CMK (cell line): ENCODE results near the gene PRRC2C.
"Not testable (repeated sequence)": the region's sequence is repeated elsewhere in the genome, so short reads cannot be mapped to it uniquely, and the experiment has no call there.

ENCODE experiments used
- DNase-seq: peaks from one replicate; pipeline ENCODE4 v3.0.0-alpha.2; 2010; ENCODE audit warnings: low read depth

PRRC2C gene

GRCh38 chr1:171485375-171486047 is at the start of gene PRRC2C:
Gene PRRC2C (plus strand): TSS chr1:171485530. CDS start chr1:171512089, 26,559 bp downstream.
- peak; percentile 95 for DNase-seq

- no peak for DNase-seq
Observed at GRCh38 chr1:171438441-171438840, 46.9 kb upstream of the PRRC2C start.

- DNase-seq: not testable (repeated sequence)
Observed at GRCh38 chr1:171440201-171440600, 45.1 kb upstream of the PRRC2C start.

- not testable (repeated sequence) for DNase-seq
Observed at GRCh38 chr1:171441278-171441895, 43.9 kb upstream of the PRRC2C start.

GRCh38 chr1:171446386-171446785 is 38.9 kb upstream of the PRRC2C start:
- no peak for DNase-seq

- no peak for DNase-seq
Observed at GRCh38 chr1:171455967-171456366, 29.4 kb upstream of the PRRC2C start.

GRCh38 chr1:171457412-171457811 is 27.9 kb upstream of the PRRC2C start:
- DNase-seq: no peak

- DNase-seq: no peak
Observed at GRCh38 chr1:171460018-171460620, 25.2 kb upstream of the PRRC2C start.

- no peak for DNase-seq
Observed at GRCh38 chr1:171467626-171468025, 17.7 kb upstream of the PRRC2C start.

GRCh38 chr1:171468120-171468750 is 17.1 kb upstream of the PRRC2C start:
- DNase-seq: no peak

- no peak for DNase-seq
Observed at GRCh38 chr1:171470726-171471125, 14.6 kb upstream of the PRRC2C start.

GRCh38 chr1:171472183-171472647 is 13.1 kb upstream of the PRRC2C start:
- DNase-seq: no peak

GRCh38 chr1:171476829-171477228 is 8.5 kb upstream of the PRRC2C start:
- DNase-seq: no peak

- DNase-seq: no peak
Observed at GRCh38 chr1:171477804-171478203, 7.5 kb upstream of the PRRC2C start.

GRCh38 chr1:171480035-171480434 is 5.3 kb upstream of the PRRC2C start:
- no peak for DNase-seq

- DNase-seq: no peak
Observed at GRCh38 chr1:171484760-171485374, 463 bp upstream of the PRRC2C start.

GRCh38 chr1:171486048-171486519 is 754 bp downstream of the PRRC2C start:
- DNase-seq: peak; percentile 82

GRCh38 chr1:171487038-171487437 is 1.7 kb downstream of the PRRC2C start:
- no peak for DNase-seq

- DNase-seq: no peak
Observed at GRCh38 chr1:171488190-171488929, 3.0 kb downstream of the PRRC2C start.

- no peak for DNase-seq
Observed at GRCh38 chr1:171494076-171494475, 8.7 kb downstream of the PRRC2C start.

- no peak for DNase-seq
Observed at GRCh38 chr1:171495444-171495843, 10.1 kb downstream of the PRRC2C start.
